HepG2 (cell line): Measurements from ENCODE around the gene C1QTNF6. TPM values are rescaled to one million over a fixed set of nuclear protein-coding genes. Genes with fewer than 3 reads are reported as not detected.
A peak's percentile ranks its signal among the peaks of the same experiment; 100 is the strongest.

Source experiments
- ATAC-seq: fragments of 200-7000 bp; cut with Tn5 transposase; 3 replicates; pipeline ENCODE4 v1.9.1; 2020; ENCODE audit warnings: mild to moderate bottlenecking, moderate library complexity
- BruUV-seq: library from RNA; stranded (reverse); fragments of 400-500 nt; replicated peaks from 2 replicates; lab custom pipeline; 2021; lab: Mats Ljungman, UMichigan
- CTCF ChIA-PET: fragments of 300-600 bp; formaldehyde crosslinking; extraction: SDS; loops from one replicate; lab custom pipeline; 2021; ENCODE audit warnings: low total read pairs, inconsistent platforms, low intra/inter-chr PET ratio; lab: Yijun Ruan, JAX
- POLR2A ChIA-PET: fragments of 350-600 bp; sonication (Branson Sonifier 250); formaldehyde crosslinking; loops from one replicate; lab custom pipeline; 2020; ENCODE audit warnings: antibody characterized with exemption, inconsistent platforms; lab: Yijun Ruan, JAX
- DNase-seq: peaks from one replicate; pipeline ENCODE4 v3.0.0-alpha.2; 2015; ENCODE audit warnings: low spot score
- FAIRE-seq: peaks from 3 replicates; lab custom pipeline; 2011; peaks lifted over from hg19 to GRCh38; lab: Jason Lieb, UNC
- H2AFZ ChIP-seq: one replicate; pipeline ENCODE4 v1.6.1; 2011; ENCODE audit warnings: low read length, inconsistent platforms
- H3K27ac ChIP-seq: fragments of 300-600 bp; 3 replicates; pipeline ENCODE4 v1.8.0; 2011; ENCODE audit warnings: mixed run types, mild to moderate bottlenecking, mixed read lengths, low read length, inconsistent platforms; ENCODE audit not compliant: insufficient read depth; ENCODE audit errors: extremely low read length
- H3K27me3 ChIP-seq, 2 experiments: fragments of 200-600 bp in 1 of 2; 2 replicates in 1 of 2; 3 replicates in 1 of 2; pipeline versions ENCODE4 v1.6.0 to v1.8.0; 2011; ENCODE audit warnings: low read length in 2 of 2, mild to moderate bottlenecking in 2 of 2, moderate library complexity in 2 of 2, inconsistent platforms in 1 of 2; ENCODE audit not compliant: insufficient read depth in 2 of 2, control insufficient read depth in 1 of 2
- H3K36me3 ChIP-seq, 2 experiments: fragments of 200-600 bp in 1 of 2; replicated peaks in 1 of 2; 2 replicates in 1 of 2; 3 replicates in 1 of 2; pipeline versions ENCODE4 v1.5.1 to v1.8.0; 2011; ENCODE audit warnings: low read length in 2 of 2, inconsistent platforms in 1 of 2; ENCODE audit not compliant: insufficient read depth in 2 of 2, control insufficient read depth in 1 of 2
- H3K4me1 ChIP-seq: 2 replicates; pipeline ENCODE4 v1.5.1; 2012; ENCODE audit warnings: low read length, inconsistent platforms; ENCODE audit not compliant: insufficient read depth
- H3K4me2 ChIP-seq: 2 replicates; pipeline ENCODE4 v1.6.0; 2011; ENCODE audit warnings: low read depth, low read length, inconsistent platforms
- H3K4me3 ChIP-seq, 3 experiments: fragments of 200-600 bp in 1 of 3; sonication (generic), shearing (Covaris generic) in 1 of 3; replicated peaks in 1 of 3; 2 replicates each; pipeline ENCODE4 v1.5.1; 2011 to 2016; ENCODE audit warnings: low read length in 3 of 3, inconsistent platforms in 2 of 3, low read depth in 2 of 3, mild to moderate bottlenecking in 2 of 3, control low read depth in 1 of 3, mixed read lengths in 1 of 3; ENCODE audit not compliant: insufficient read depth in 1 of 3
- H3K79me2 ChIP-seq: one replicate; pipeline ENCODE4 v1.6.1; 2011; ENCODE audit warnings: low read length, inconsistent platforms; ENCODE audit not compliant: insufficient read depth
- H3K9ac ChIP-seq: 2 replicates; pipeline ENCODE4 v1.6.0; 2011; ENCODE audit warnings: mild to moderate bottlenecking, low read depth, low read length, inconsistent platforms; ENCODE audit not compliant: insufficient read depth
- H3K9me3 ChIP-seq: 2 replicates; pipeline ENCODE4 v1.5.1; 2012; ENCODE audit warnings: mild to moderate bottlenecking, low read length
- H4K20me1 ChIP-seq: 2 replicates; pipeline ENCODE4 v1.6.0; 2011; ENCODE audit warnings: inconsistent platforms, mild to moderate bottlenecking, low read length, moderate library complexity; ENCODE audit not compliant: insufficient read depth
- ATAD3A ChIP-seq: sonication (generic); formaldehyde crosslinking; IDR thresholded peaks from 2 replicates; pipeline ENCODE4 v1.4.0; 2020; ENCODE audit warnings: missing genetic modification reagents
- ATF1 ChIP-seq: IDR thresholded peaks from 2 replicates; pipeline ENCODE4 v1.6.1; 2016; ENCODE audit warnings: mild to moderate bottlenecking, control low read depth
- EHMT2 ChIP-seq: fragments of 200-600 bp; sonication (generic); IDR thresholded peaks from 2 replicates; pipeline ENCODE4 v1.7.0; 2017; ENCODE audit warnings: antibody characterized with exemption, low read depth, low read length, borderline replicate concordance
- GFI1 ChIP-seq: sonication (generic); formaldehyde crosslinking; IDR thresholded peaks from 2 replicates; pipeline ENCODE4 v1.5.0; 2020; ENCODE audit warnings: missing genetic modification reagents, mild to moderate bottlenecking, borderline replicate concordance
- IRX3 ChIP-seq: sonication (generic); formaldehyde crosslinking; IDR thresholded peaks from 2 replicates; pipeline ENCODE4 v1.8.1; 2023; ENCODE audit warnings: mild to moderate bottlenecking, low read depth, missing genetic modification reagents, borderline replicate concordance
- NR3C1 ChIP-seq: sonication (generic); formaldehyde crosslinking; IDR thresholded peaks from 2 replicates; pipeline ENCODE4 v1.4.0; 2020; ENCODE audit warnings: missing genetic modification reagents
- RFXANK ChIP-seq: IDR thresholded peaks from 2 replicates; pipeline ENCODE4 v1.6.1; 2016
- SNAI1 ChIP-seq: sonication (generic); formaldehyde crosslinking; IDR thresholded peaks from 2 replicates; pipeline ENCODE4 v1.5.0; 2020; ENCODE audit warnings: mild to moderate bottlenecking, missing genetic modification reagents, borderline replicate concordance
- TP53 ChIP-seq: sonication (generic); formaldehyde crosslinking; conservative IDR thresholded peaks from 2 replicates; pipeline ENCODE4 v1.4.0; 2020; ENCODE audit warnings: missing genetic modification reagents
- ZMYM3 ChIP-seq: sonication (generic); formaldehyde crosslinking; IDR thresholded peaks from 2 replicates; pipeline ENCODE4 v1.5.1; 2020; ENCODE audit warnings: mild to moderate bottlenecking, missing genetic modification reagents
- ZNF251 ChIP-seq: sonication (generic); formaldehyde crosslinking; IDR thresholded peaks from 2 replicates; pipeline ENCODE4 v1.9.0; 2021; ENCODE audit warnings: mild to moderate bottlenecking, missing genetic modification reagents
- ZNF263 ChIP-seq: sonication (generic); formaldehyde crosslinking; IDR thresholded peaks from 2 replicates; pipeline ENCODE4 v1.4.0; 2020; ENCODE audit warnings: missing genetic modification reagents
- ZNF333 ChIP-seq: sonication (generic); formaldehyde crosslinking; IDR thresholded peaks from 2 replicates; pipeline ENCODE4 v1.4.0; 2020; ENCODE audit warnings: mild to moderate bottlenecking, missing genetic modification reagents, borderline replicate concordance
- ZNF383 ChIP-seq: sonication (generic); formaldehyde crosslinking; IDR thresholded peaks from 2 replicates; pipeline ENCODE4 v1.4.0; 2020; ENCODE audit warnings: missing genetic modification reagents, mild to moderate bottlenecking, borderline replicate concordance
- ZNF615 ChIP-seq: sonication (generic); formaldehyde crosslinking; IDR thresholded peaks from 2 replicates; pipeline ENCODE4 v1.5.0; 2020; ENCODE audit warnings: mild to moderate bottlenecking, missing genetic modification reagents, borderline replicate concordance
- WGBS: methylation state at CpG from one replicate; pipeline ENCODE4 v1.1.6; 2017; ENCODE audit warnings: low lambda C conversion rate; 5-methylcytosine and 5-hydroxymethylcytosine counted together
- in situ Hi-C: cut with HindIII; loops from 2 replicates; pipeline ENCODE4 v1.10.0; 2017; ENCODE audit warnings: low pct_unique_long_range_greater_than_20kb; ENCODE audit not compliant: extremely low pct_ligation_motif_present
- intact Hi-C: fragments of 100-400 bp; cut with micrococcal nuclease; formaldehyde crosslinking; loops from one replicate; pipeline ENCODE4 v1.10.0; 2022; ENCODE audit not compliant: unreplicated experiment
- polyA plus RNA-seq, 8 experiments: library from polyadenylated mRNA; depleted of rRNA in 3 of 8; stranded (reverse) in 7 of 8; unstranded in 1 of 8; fragments of >200 nt; fragmentation: Illumina TruSeq in 4 of 8; extraction: Trizol in 4 of 8; gene quantifications; 2 replicates each; pipeline versions ENCODE4 v1.2.1 to v1.2.3, GENCODE V29; 2011 to 2016; ENCODE audit warnings: low read depth in 4 of 8, missing spikeins in 1 of 8, mixed read lengths in 1 of 8; ENCODE audit not compliant: insufficient read depth in 1 of 8
- total RNA-seq, 5 experiments: library from RNA; depleted of rRNA; stranded (reverse); fragments of >200 nt; fragmentation: Illumina TruSeq; extraction: Trizol; gene quantifications; 2 replicates each; pipeline ENCODE4 v1.2.3, GENCODE V29; 2016; ENCODE audit warnings: low read depth in 1 of 5
- TF ChIP-seq, protein P1 (sequence below): sonication (generic); formaldehyde crosslinking; conservative IDR thresholded peaks from 2 replicates; pipeline ENCODE4 v1.4.0; 2020; ENCODE audit warnings: mild to moderate bottlenecking, missing genetic modification reagents, moderate library complexity
- TF ChIP-seq, protein P2 (sequence below): sonication (generic); formaldehyde crosslinking; IDR thresholded peaks from 2 replicates; pipeline ENCODE4 v1.5.0; 2020; ENCODE audit warnings: missing genetic modification reagents

Gene C1QTNF6
- total and polyA plus RNA-seq, 2 of the 13 experiments (the other 11 are each of a cell fraction or from before 2014, with no cell fraction given) = 2.7 to 6.9 TPM

DNA sequence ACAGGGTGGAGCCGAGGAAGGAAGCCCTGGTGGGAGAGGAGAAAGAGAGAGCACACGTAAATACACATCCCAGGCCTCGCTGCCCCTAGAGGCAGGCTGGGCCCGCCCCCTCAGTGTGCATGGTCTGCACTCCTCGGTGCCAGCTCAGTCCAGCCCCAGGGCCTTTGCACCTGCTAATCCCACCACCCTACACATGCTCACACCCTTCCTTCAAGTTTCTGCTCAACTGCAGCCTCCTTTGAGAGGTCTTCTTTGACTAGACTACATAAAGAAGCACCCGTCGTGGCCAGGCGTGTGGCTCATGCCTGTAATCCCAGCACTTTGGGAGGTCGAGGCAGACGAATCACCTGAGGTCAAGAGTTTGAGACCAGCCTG lies 43.9 kb downstream of the C1QTNF6 start:
- BruUV-seq = no TSS peak
- DNase-seq = no peak
- Histone ChIP-seq H3K27ac (no peak overlapping the region), H3K79me2 (no peaks in the 10 kb centered on the region), H3K27me3 (peaks cover 5 to 38% of the 10 kb centered on the region in 2 experiments), H4K20me1 (no peaks in the 10 kb centered on the region), H3K36me3 (no peaks in the 10 kb centered on the region), H3K4me3 (no peak overlapping the region), H3K9me3 (no peaks in the 10 kb centered on the region), H3K9ac (no peak overlapping the region), H3K4me2 (no peak overlapping the region), H3K4me1 (0 out of 2 replicates have a peak, but pooled peaks cover 15% of the 10 kb centered on the region), H2AFZ (no peak overlapping the region)
- in situ Hi-C loops = no loop called here
- 0 out of 2 replicates have a peak, but pooled peaks have one; percentile 15 for TF ChIP-seq ZMYM3 (CRISPR knock-in tag)
- TF ChIP-seq ZNF615 (CRISPR knock-in tag) = no peak
- TF ChIP-seq ZNF383 (CRISPR knock-in tag) = no peak
- no peak for TF ChIP-seq SNAI1 (CRISPR knock-in tag)
- no peak for TF ChIP-seq RFXANK (CRISPR knock-in tag)
- no peak for TF ChIP-seq ZNF333 (CRISPR knock-in tag)
- TF ChIP-seq ATAD3A (CRISPR knock-in tag) = no peak
- intact Hi-C loops = no loop called here
- 38% methylated on average over 9 of the region's 10 CpGs for WGBS
- FAIRE-seq = no peak
- POLR2A ChIA-PET = no interaction called here
- no peak for ATAC-seq
- CTCF ChIA-PET = no interaction called here

DNA sequence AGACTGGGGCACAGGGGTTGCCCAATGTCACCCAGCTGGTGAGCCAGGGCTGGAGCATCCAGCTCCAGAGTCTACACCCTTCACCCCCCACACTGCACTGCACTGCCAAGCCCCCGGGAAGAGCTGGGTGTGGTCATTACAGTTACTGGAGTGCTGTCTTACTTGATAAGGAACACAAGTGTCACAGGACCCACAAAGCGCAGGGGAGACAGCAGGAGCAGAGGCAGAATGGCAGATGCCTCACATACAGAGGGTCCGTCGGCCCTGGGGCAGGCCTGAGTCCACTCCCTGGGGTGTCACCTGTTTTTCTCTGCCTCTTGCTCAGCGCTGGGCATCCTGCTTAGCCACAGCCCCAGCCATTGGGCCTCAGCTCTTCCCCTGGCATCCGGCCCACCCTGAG lies 46.1 kb downstream of the C1QTNF6 start:
- H3K4me1 ChIP-seq = 0 out of 2 replicates have a peak, but pooled peaks cover 15% of the 10 kb centered on the region
- no peaks in the 10 kb centered on the region for H3K79me2 ChIP-seq
- H2AFZ ChIP-seq = no peak overlapping the region
- 59% methylated on average over 2 of the region's 6 CpGs for WGBS
- no peaks in the 10 kb centered on the region for H3K36me3 ChIP-seq
- no peak overlapping the region for H3K4me3 ChIP-seq
- intact Hi-C loops (no loop called here), in situ Hi-C loops (no loop called here)
- no peak overlapping the region for H3K4me2 ChIP-seq
- POLR2A ChIA-PET = no interaction called here
- CTCF ChIA-PET = no interaction called here
- ATAC-seq = no peak
- BruUV-seq = no TSS peak
- no peaks in the 10 kb centered on the region for H4K20me1 ChIP-seq
- FAIRE-seq = no peak
- H3K27ac ChIP-seq = no peak overlapping the region
- no peak overlapping the region for H3K9ac ChIP-seq
- peaks cover 4 to 47% of the 10 kb centered on the region in 2 experiments; a peak in 4 of 5 replicates for H3K27me3 ChIP-seq
- no peak for DNase-seq
- no peaks in the 10 kb centered on the region for H3K9me3 ChIP-seq
- TF ChIP-seq ATF1 (CRISPR knock-in tag) = no peak
- TF ChIP-seq IRX3 (CRISPR knock-in tag) = no peak
- TF ChIP-seq, protein P1, sequence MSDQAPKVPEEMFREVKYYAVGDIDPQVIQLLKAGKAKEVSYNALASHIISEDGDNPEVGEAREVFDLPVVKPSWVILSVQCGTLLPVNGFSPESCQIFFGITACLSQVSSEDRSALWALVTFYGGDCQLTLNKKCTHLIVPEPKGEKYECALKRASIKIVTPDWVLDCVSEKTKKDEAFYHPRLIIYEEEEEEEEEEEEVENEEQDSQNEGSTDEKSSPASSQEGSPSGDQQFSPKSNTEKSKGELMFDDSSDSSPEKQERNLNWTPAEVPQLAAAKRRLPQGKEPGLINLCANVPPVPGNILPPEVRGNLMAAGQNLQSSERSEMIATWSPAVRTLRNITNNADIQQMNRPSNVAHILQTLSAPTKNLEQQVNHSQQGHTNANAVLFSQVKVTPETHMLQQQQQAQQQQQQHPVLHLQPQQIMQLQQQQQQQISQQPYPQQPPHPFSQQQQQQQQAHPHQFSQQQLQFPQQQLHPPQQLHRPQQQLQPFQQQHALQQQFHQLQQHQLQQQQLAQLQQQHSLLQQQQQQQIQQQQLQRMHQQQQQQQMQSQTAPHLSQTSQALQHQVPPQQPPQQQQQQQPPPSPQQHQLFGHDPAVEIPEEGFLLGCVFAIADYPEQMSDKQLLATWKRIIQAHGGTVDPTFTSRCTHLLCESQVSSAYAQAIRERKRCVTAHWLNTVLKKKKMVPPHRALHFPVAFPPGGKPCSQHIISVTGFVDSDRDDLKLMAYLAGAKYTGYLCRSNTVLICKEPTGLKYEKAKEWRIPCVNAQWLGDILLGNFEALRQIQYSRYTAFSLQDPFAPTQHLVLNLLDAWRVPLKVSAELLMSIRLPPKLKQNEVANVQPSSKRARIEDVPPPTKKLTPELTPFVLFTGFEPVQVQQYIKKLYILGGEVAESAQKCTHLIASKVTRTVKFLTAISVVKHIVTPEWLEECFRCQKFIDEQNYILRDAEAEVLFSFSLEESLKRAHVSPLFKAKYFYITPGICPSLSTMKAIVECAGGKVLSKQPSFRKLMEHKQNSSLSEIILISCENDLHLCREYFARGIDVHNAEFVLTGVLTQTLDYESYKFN (CRISPR knock-in tag) = no peak
- no peak for TF ChIP-seq ZNF263 (CRISPR knock-in tag)
- no peak for TF ChIP-seq ZNF251 (CRISPR knock-in tag)
- no peak for TF ChIP-seq EHMT2
- TF ChIP-seq NR3C1 (CRISPR knock-in tag) = no peak
- TF ChIP-seq TP53 (CRISPR knock-in tag) = no peak
- TF ChIP-seq, protein P2, sequence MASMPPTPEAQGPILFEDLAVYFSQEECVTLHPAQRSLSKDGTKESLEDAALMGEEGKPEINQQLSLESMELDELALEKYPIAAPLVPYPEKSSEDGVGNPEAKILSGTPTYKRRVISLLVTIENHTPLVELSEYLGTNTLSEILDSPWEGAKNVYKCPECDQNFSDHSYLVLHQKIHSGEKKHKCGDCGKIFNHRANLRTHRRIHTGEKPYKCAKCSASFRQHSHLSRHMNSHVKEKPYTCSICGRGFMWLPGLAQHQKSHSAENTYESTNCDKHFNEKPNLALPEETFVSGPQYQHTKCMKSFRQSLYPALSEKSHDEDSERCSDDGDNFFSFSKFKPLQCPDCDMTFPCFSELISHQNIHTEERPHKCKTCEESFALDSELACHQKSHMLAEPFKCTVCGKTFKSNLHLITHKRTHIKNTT (CRISPR knock-in tag) = no peak
- no peak for TF ChIP-seq GFI1
